A673 (cell line): ENCODE measurements around the gene PEAK3. TPM values are rescaled to one million over a fixed set of nuclear protein-coding genes. Genes with fewer than 3 reads are reported as not detected.
A peak's percentile ranks its signal among the peaks of the same experiment; 100 is the strongest.

ENCODE experiments used
- BruUV-seq: library from RNA; stranded (reverse); fragments of 400-500 nt; replicated peaks from 2 replicates; lab custom pipeline; 2021; lab: Mats Ljungman, UMichigan
- CTCF ChIA-PET: fragments of 300-600 bp; sonication (Branson Sonifier 250); formaldehyde crosslinking; loops from one replicate; lab custom pipeline; 2022; ENCODE audit warnings: antibody characterized with exemption; lab: Charles Lee
- POLR2A ChIA-PET: fragments of 300-600 bp; sonication (Branson Sonifier 250); formaldehyde crosslinking; loops from one replicate; lab custom pipeline; 2022; ENCODE audit warnings: antibody characterized with exemption; ENCODE audit not compliant: low non-redundant PET; lab: Charles Lee
- DNase-seq: peaks from one replicate; pipeline ENCODE4 v3.0.0-alpha.2; 2015; ENCODE audit warnings: low spot score
- H3K27ac ChIP-seq: fragments of 200-600 bp; sonication (generic); 2 replicates; pipeline ENCODE4 v1.5.1; 2016; ENCODE audit warnings: mixed run types, low read depth, mild to moderate bottlenecking, mixed read lengths, antibody characterized with exemption, low read length; ENCODE audit not compliant: poor library complexity, severe bottlenecking
- H3K27me3 ChIP-seq: fragments of 200-600 bp; sonication (generic); replicated peaks from 2 replicates; pipeline ENCODE4 v1.6.1; 2017; ENCODE audit warnings: mixed run types, low read depth, mild to moderate bottlenecking, mixed read lengths, antibody characterized with exemption, low read length; ENCODE audit not compliant: insufficient read depth, poor library complexity
- H3K36me3 ChIP-seq: fragments of 200-600 bp; sonication (generic); 2 replicates; pipeline ENCODE4 v1.6.1; 2016; ENCODE audit warnings: mixed run types, mild to moderate bottlenecking, mixed read lengths, antibody characterized with exemption, low read length; ENCODE audit not compliant: insufficient read depth, poor library complexity, severe bottlenecking
- H3K4me1 ChIP-seq: fragments of 200-600 bp; sonication (generic); 2 replicates; pipeline ENCODE4 v1.6.1; 2017; ENCODE audit warnings: mixed run types, mild to moderate bottlenecking, mixed read lengths, antibody characterized with exemption, low read length; ENCODE audit not compliant: insufficient read depth, poor library complexity, severe bottlenecking
- H3K4me3 ChIP-seq: fragments of 200-600 bp; sonication (generic); 2 replicates; pipeline ENCODE4 v1.5.1; 2016; ENCODE audit warnings: low read depth, mixed run types, mild to moderate bottlenecking, mixed read lengths, low read length; ENCODE audit not compliant: poor library complexity, severe bottlenecking
- H3K9me3 ChIP-seq: fragments of 200-600 bp; sonication (generic); 2 replicates; pipeline ENCODE4 v1.6.1; 2016; ENCODE audit warnings: mixed run types, low read depth, mild to moderate bottlenecking, mixed read lengths, antibody characterized with exemption, low read length; ENCODE audit not compliant: poor library complexity, severe bottlenecking
- CTCF ChIP-seq: fragments of 300-800, 200-600 bp; sonication (generic); conservative IDR thresholded peaks from 2 replicates; pipeline ENCODE4 v1.5.1; 2017; ENCODE audit warnings: low read depth, mild to moderate bottlenecking, antibody characterized with exemption, low read length, moderate library complexity, mixed read lengths
- EZH2 ChIP-seq: fragments of 200-600 bp; sonication (generic); IDR thresholded peaks from 2 replicates; pipeline ENCODE4 v1.6.1; 2017; ENCODE audit warnings: borderline replicate concordance, low read depth, mild to moderate bottlenecking, mixed read lengths, antibody characterized with exemption, low read length; ENCODE audit not compliant: poor library complexity, severe bottlenecking
- intact Hi-C: fragments of 100-400 bp; cut with micrococcal nuclease; formaldehyde crosslinking; loops from one replicate; pipeline ENCODE4 v1.10.0; 2022; ENCODE audit not compliant: unreplicated experiment
- total RNA-seq: library from RNA; stranded (reverse); gene quantifications from 2 replicates; pipeline ENCODE4 v1.2.3, GENCODE V29; 2021

The PEAK3 gene
- total RNA-seq, 1 experiment from 2014 or later = not detected

GRCh38 chr19:2276429-2276986 lies 5.5 kb downstream of the PEAK3 start:
- intact Hi-C loops = no loop called here
- Histone ChIP-seq H3K36me3 (peaks cover 37% of the 10 kb centered on the region), H3K9me3 (no peaks in the 10 kb centered on the region), H3K4me3 (no peak overlapping the region), H3K4me1 (peaks cover 21% of the 10 kb centered on the region), H3K27me3 (no peaks in the 10 kb centered on the region), H3K27ac (no peak overlapping the region)
- no peak for TF ChIP-seq CTCF
- no peak for TF ChIP-seq EZH2
- no peak for DNase-seq
- CTCF ChIA-PET = interaction anchor here (0.6 kb wide), 1 partner anchor 710 kb away, joined by 3 read pairs; no protein-coding TSS in a partner anchor
- POLR2A ChIA-PET = no interaction called here
- BruUV-seq = no TSS peak

GRCh38 chr19:2275588-2276428 lies 6.2 kb downstream of the PEAK3 start:
- peaks cover 44% of the 10 kb centered on the region for H3K36me3 ChIP-seq
- no peaks in the 10 kb centered on the region for H3K27me3 ChIP-seq
- H3K27ac ChIP-seq = no peak overlapping the region
- no TSS peak for BruUV-seq
- ChIA-PET CTCF (interaction anchor here (1.2 kb wide), 1 partner anchor 116 kb away, joined by 5 read pairs; no protein-coding TSS in a partner anchor), POLR2A (no interaction called here)
- intact Hi-C loops = loop anchor here (1.0 kb wide), 1 partner anchor 115 kb away; no protein-coding TSS in a partner anchor
- no peak for DNase-seq
- H3K9me3 ChIP-seq = no peaks in the 10 kb centered on the region
- no peak overlapping the region for H3K4me3 ChIP-seq
- no peak for TF ChIP-seq CTCF
- no peak for TF ChIP-seq EZH2
- H3K4me1 ChIP-seq = peaks cover 21% of the 10 kb centered on the region

GRCh38 chr19:2274931-2275535 lies 6.9 kb downstream of the PEAK3 start:
- DNase-seq = peak; percentile 89
- peaks cover 44% of the 10 kb centered on the region for H3K36me3 ChIP-seq
- TF ChIP-seq EZH2 (no peak), CTCF (peak; percentile 74)
- BruUV-seq = no TSS peak
- H3K4me3 ChIP-seq = no peak overlapping the region
- ChIA-PET CTCF (interaction anchor here (0.5 to 1.2 kb wide), 2 partner anchors 117 to 173 kb away, joined by 4 to 5 read pairs; no protein-coding TSS in a partner anchor), POLR2A (interaction anchor here (0.6 kb wide), 1 partner anchor 25 kb away, joined by 3 read pairs; no protein-coding TSS in a partner anchor)
- no peaks in the 10 kb centered on the region for H3K9me3 ChIP-seq
- no peaks in the 10 kb centered on the region for H3K27me3 ChIP-seq
- H3K27ac ChIP-seq = no peak overlapping the region
- intact Hi-C loops = loop anchor here (1.0 to 5.0 kb wide), 2 partner anchors 116 to 118 kb away; no protein-coding TSS in a partner anchor
- peaks cover 21% of the 10 kb centered on the region for H3K4me1 ChIP-seq
